NCI-H1930 (cell line): ENCODE measurements around the gene KCNJ12.

Experiments
- DNase-seq, 2 experiments: peaks; one replicate each; lab custom pipeline; 2025; lab: John Stamatoyannopoulos, UW

Gene KCNJ12

GRCh38 chr17:21368545-21369246, 7.5 kb upstream of the KCNJ12 start:
- no peak for DNase-seq

- no peak for DNase-seq
Observed at GRCh38 chr17:21369395-21369794, 6.8 kb upstream of the KCNJ12 start.

GRCh38 chr17:21370430-21370829, 5.7 kb upstream of the KCNJ12 start:
- no peak for DNase-seq

- no peak for DNase-seq
Observed at GRCh38 chr17:21371511-21372081, 4.6 kb upstream of the KCNJ12 start.

- DNase-seq = no peak
Observed at GRCh38 chr17:21372256-21372954, 3.8 kb upstream of the KCNJ12 start.

- DNase-seq = no peak
Observed at GRCh38 chr17:21373036-21373435, 3.1 kb upstream of the KCNJ12 start.

GRCh38 chr17:21373696-21374440, 2.3 kb upstream of the KCNJ12 start:
- no peak for DNase-seq

- no peak for DNase-seq
Observed at GRCh38 chr17:21374441-21375161, 1.6 kb upstream of the KCNJ12 start.

- no peak for DNase-seq
Observed at GRCh38 chr17:21375162-21375560, 996 bp upstream of the KCNJ12 start.

GRCh38 chr17:21375757-21376080, 438 bp upstream of the KCNJ12 start:
- no peak for DNase-seq

- no peak for DNase-seq
Observed at GRCh38 chr17:21376759-21377690, 868 bp downstream of the KCNJ12 start.

GRCh38 chr17:21377705-21378396, 1.7 kb downstream of the KCNJ12 start:
- DNase-seq = no peak

- DNase-seq = no peak
Observed at GRCh38 chr17:21378553-21378952, 2.4 kb downstream of the KCNJ12 start.

GRCh38 chr17:21379080-21379711, 3.0 kb downstream of the KCNJ12 start:
- no peak for DNase-seq

GRCh38 chr17:21380659-21381058, 4.5 kb downstream of the KCNJ12 start:
- no peak for DNase-seq

GRCh38 chr17:21381076-21381706, 5.0 kb downstream of the KCNJ12 start:
- no peak for DNase-seq

- DNase-seq = no peak
Observed at GRCh38 chr17:21382560-21383495, 6.7 kb downstream of the KCNJ12 start.

- no peak for DNase-seq
Observed at GRCh38 chr17:21385281-21385845, 9.2 kb downstream of the KCNJ12 start.
